ENCODE data around the gene CDHR3. TPM values are rescaled to one million over a fixed set of nuclear protein-coding genes. Genes with fewer than 3 reads are reported as not detected.

Gene CDHR3
- total RNA-seq, 1 experiment from 2014 or later = 3.3 TPM

DNA sequence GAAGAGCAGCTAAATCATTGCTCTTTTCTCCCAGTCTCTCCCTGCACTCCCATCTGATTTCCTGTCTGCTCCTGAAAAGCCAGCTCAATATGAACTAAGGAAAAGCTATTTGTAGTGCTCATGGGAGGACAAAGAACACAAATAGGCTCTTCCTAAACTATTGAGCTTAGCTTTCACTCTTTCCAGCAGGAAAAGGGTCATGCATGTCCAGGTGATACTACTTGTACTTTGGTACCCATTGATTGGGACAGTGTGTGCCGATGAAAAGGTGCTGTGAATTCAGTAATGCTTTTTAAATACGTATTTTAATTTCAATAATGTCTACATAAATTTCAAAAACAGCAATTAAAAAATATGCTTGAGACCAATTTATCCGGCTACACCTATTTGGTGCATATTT lies 49.1 kb upstream of the CDHR3 start:
- no peaks in the 10 kb centered on the region for H3K79me1 ChIP-seq (ENCODE audit: insufficient read depth, low read depth, low read length, poor library complexity, severe bottlenecking)
- no peak overlapping the region for H4K91ac ChIP-seq (ENCODE audit: insufficient read length, low read depth, low read length)
- no peak overlapping the region for H3K4me2 ChIP-seq (ENCODE audit: insufficient read depth, insufficient read length, low read length)
- no peak overlapping the region for H3T11ph ChIP-seq (ENCODE audit: low read length)
- H3K9me3 Mint-ChIP-seq = peaks cover 11 to 12% of the 10 kb centered on the region in 2 experiments
- H2AFZ ChIP-seq (ENCODE audit: low read length) = no peak overlapping the region
- no peak overlapping the region for H4K8ac ChIP-seq (replicated peaks; ENCODE audit: insufficient read length, low read depth, low read length)
- no peak overlapping the region for H3K27ac Mint-ChIP-seq
- H4K20me1 ChIP-seq (ENCODE audit: control insufficient read depth, insufficient read depth, insufficient read length) = no peaks in the 10 kb centered on the region
- no peak for DNase-seq
- H2BK15ac ChIP-seq (ENCODE audit: low read depth, low read length) = no peak overlapping the region
- no peak overlapping the region for H3K4ac ChIP-seq (ENCODE audit: low read depth, low read length)
- H4K5ac ChIP-seq (ENCODE audit: insufficient read length, low read depth, low read length) = no peak overlapping the region
- no peak overlapping the region for H2AK5ac ChIP-seq (ENCODE audit: insufficient read length, low read length)
- WGBS (ENCODE audit: extremely low coverage, insufficient read length, low lambda C conversion rate) = no CpG with 5 or more reads among the region's 3 CpGs
- peaks cover 0 to 2% of the 10 kb centered on the region in 2 experiments; a peak in 1 of 4 replicates for H3K4me1 Mint-ChIP-seq
- no peak overlapping the region for H2BK120ac ChIP-seq (ENCODE audit: low read depth, low read length, poor library complexity, severe bottlenecking)
- no peak overlapping the region for H2BK5ac ChIP-seq (ENCODE audit: insufficient read length, low read length)
- H3K27me3 Mint-ChIP-seq (ENCODE audit: low read depth) = no peaks in the 10 kb centered on the region
- no peaks in the 10 kb centered on the region for H3K23me2 ChIP-seq (ENCODE audit: insufficient read length, low read depth, low read length, poor library complexity, severe bottlenecking)
- no peak overlapping the region for H3K56ac ChIP-seq (ENCODE audit: insufficient read length, low read depth, low read length)
- no peak overlapping the region for H2BK12ac ChIP-seq (ENCODE audit: insufficient read length, low read depth, low read length)
- no peak overlapping the region for H3K9ac ChIP-seq (ENCODE audit: extremely low read depth, insufficient read length, low read length)
- H3K14ac ChIP-seq (ENCODE audit: insufficient read depth, low read length) = no peak overlapping the region
- H3K4me3 Mint-ChIP-seq = no peak overlapping the region
- H3K36me3 Mint-ChIP-seq (ENCODE audit: insufficient read depth in 1 of 3, low read depth in 3 of 3) = peaks cover 21 to 26% (median 23%) of the 10 kb centered on the region in 3 experiments
- H3K27ac ChIP-seq (ENCODE audit: insufficient read length, low read depth, low read length) = no peak overlapping the region
- TF ChIP-seq, protein P1, sequence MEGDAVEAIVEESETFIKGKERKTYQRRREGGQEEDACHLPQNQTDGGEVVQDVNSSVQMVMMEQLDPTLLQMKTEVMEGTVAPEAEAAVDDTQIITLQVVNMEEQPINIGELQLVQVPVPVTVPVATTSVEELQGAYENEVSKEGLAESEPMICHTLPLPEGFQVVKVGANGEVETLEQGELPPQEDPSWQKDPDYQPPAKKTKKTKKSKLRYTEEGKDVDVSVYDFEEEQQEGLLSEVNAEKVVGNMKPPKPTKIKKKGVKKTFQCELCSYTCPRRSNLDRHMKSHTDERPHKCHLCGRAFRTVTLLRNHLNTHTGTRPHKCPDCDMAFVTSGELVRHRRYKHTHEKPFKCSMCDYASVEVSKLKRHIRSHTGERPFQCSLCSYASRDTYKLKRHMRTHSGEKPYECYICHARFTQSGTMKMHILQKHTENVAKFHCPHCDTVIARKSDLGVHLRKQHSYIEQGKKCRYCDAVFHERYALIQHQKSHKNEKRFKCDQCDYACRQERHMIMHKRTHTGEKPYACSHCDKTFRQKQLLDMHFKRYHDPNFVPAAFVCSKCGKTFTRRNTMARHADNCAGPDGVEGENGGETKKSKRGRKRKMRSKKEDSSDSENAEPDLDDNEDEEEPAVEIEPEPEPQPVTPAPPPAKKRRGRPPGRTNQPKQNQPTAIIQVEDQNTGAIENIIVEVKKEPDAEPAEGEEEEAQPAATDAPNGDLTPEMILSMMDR (conservative IDR thresholded peaks at IDR 0.05) = no peak
- no peak overlapping the region for H3K18ac ChIP-seq (ENCODE audit: insufficient read length, low read depth, low read length)
- peaks cover 4% of the 10 kb centered on the region for H3K9me3 ChIP-seq (ENCODE audit: control insufficient read depth, low read depth, low read length)
- no peak overlapping the region for H3K23ac ChIP-seq (ENCODE audit: insufficient read length, low read depth, low read length)
- no peak overlapping the region for H2BK20ac ChIP-seq (ENCODE audit: low read depth, low read length, poor library complexity, severe bottlenecking)
- H3K4me1 ChIP-seq (ENCODE audit: insufficient read depth, low read length) = no peaks in the 10 kb centered on the region; the same call in 1 of the 2 replicates
- no peaks in the 10 kb centered on the region; the same call in 1 of the 2 replicates for H3K79me2 ChIP-seq (ENCODE audit: insufficient read depth, low read length)
- H3K27me3 ChIP-seq (ENCODE audit: insufficient read depth, low read length) = no peaks in the 10 kb centered on the region

Data from H9 (cell line).